Mesenchymal stem cell (in vitro differentiated cells and primary cell): ENCODE measurements around the gene CLOCK.

ENCODE experiments used
- DNase-seq: peaks from one replicate; pipeline ENCODE4 v3.0.0-alpha.2; 2013
- H2AFZ ChIP-seq: one replicate; pipeline ENCODE4 v1.6.1; 2013; ENCODE audit warnings: low read depth, mild to moderate bottlenecking, control low read depth, inconsistent platforms, low read length, moderate library complexity
- H2AK5ac ChIP-seq: 2 replicates; pipeline ENCODE4 v1.6.1; 2013; ENCODE audit warnings: low read length, moderate library complexity, mild to moderate bottlenecking, inconsistent platforms; ENCODE audit not compliant: severe bottlenecking
- H2BK120ac ChIP-seq: one replicate; pipeline ENCODE4 v1.6.1; 2013; ENCODE audit warnings: low read depth, mild to moderate bottlenecking, inconsistent platforms, low read length, moderate library complexity
- H2BK12ac ChIP-seq, 2 experiments: one replicate each; pipeline ENCODE4 v1.6.1; 2013; ENCODE audit warnings: inconsistent platforms in 2 of 2, low read length in 2 of 2, mild to moderate bottlenecking in 2 of 2, moderate library complexity in 2 of 2, control low read depth in 1 of 2
- H2BK15ac ChIP-seq: one replicate; pipeline ENCODE4 v1.6.1; 2013; ENCODE audit warnings: mild to moderate bottlenecking, low read depth, inconsistent platforms; ENCODE audit not compliant: poor library complexity, severe bottlenecking
- H2BK5ac ChIP-seq: 2 replicates; pipeline ENCODE4 v1.6.1; 2013; ENCODE audit warnings: low read depth, mild to moderate bottlenecking, low read length, control low read depth, inconsistent platforms; ENCODE audit not compliant: poor library complexity, severe bottlenecking
- H3K14ac ChIP-seq, 2 experiments: one replicate each; pipeline ENCODE4 v1.6.1; 2013; ENCODE audit warnings: inconsistent platforms in 2 of 2, low read length in 2 of 2, control low read depth in 1 of 2, mild to moderate bottlenecking in 1 of 2, moderate library complexity in 1 of 2
- H3K18ac ChIP-seq, 2 experiments: one replicate each; pipeline ENCODE4 v1.6.1; 2013; ENCODE audit warnings: inconsistent platforms in 2 of 2, low read length in 2 of 2, control low read depth in 1 of 2, low read depth in 1 of 2, mild to moderate bottlenecking in 1 of 2
- H3K23ac ChIP-seq, 2 experiments: one replicate each; pipeline ENCODE4 v1.6.1; 2013; ENCODE audit warnings: inconsistent platforms in 2 of 2, low read length in 2 of 2, mild to moderate bottlenecking in 2 of 2, moderate library complexity in 2 of 2, control low read depth in 1 of 2
- H3K27ac ChIP-seq: 2 replicates; pipeline ENCODE4 v1.5.1; 2013; ENCODE audit warnings: mild to moderate bottlenecking, moderate library complexity, low read length, control low read depth, inconsistent platforms; ENCODE audit not compliant: poor library complexity, severe bottlenecking
- H3K27me3 ChIP-seq, 2 experiments: 2 replicates each; pipeline versions ENCODE4 v1.6.1 to v1.7.0; 2013; ENCODE audit warnings: low read length in 2 of 2, mild to moderate bottlenecking in 2 of 2, moderate library complexity in 2 of 2, control low read depth in 1 of 2, inconsistent platforms in 1 of 2; ENCODE audit not compliant: control insufficient read depth in 1 of 2, insufficient read depth in 1 of 2
- H3K36me3 ChIP-seq, 2 experiments: 2 replicates each; pipeline versions ENCODE4 v1.6.1 to v1.7.0; 2013; ENCODE audit warnings: low read length in 2 of 2, control low read depth in 1 of 2, inconsistent platforms in 1 of 2, low read depth in 1 of 2, mild to moderate bottlenecking in 1 of 2; ENCODE audit not compliant: insufficient read depth in 2 of 2, control insufficient read depth in 1 of 2
- H3K4ac ChIP-seq, 2 experiments: one replicate each; pipeline ENCODE4 v1.6.1; 2013; ENCODE audit warnings: inconsistent platforms in 2 of 2, low read length in 2 of 2, mild to moderate bottlenecking in 2 of 2, moderate library complexity in 2 of 2, control low read depth in 1 of 2, low read depth in 1 of 2
- H3K4me1 ChIP-seq: 2 replicates; pipeline ENCODE4 v1.6.1; 2013; ENCODE audit warnings: low read depth, low read length, control low read depth; ENCODE audit not compliant: control insufficient read depth, insufficient read depth
- H3K4me2 ChIP-seq: 2 replicates; pipeline ENCODE4 v1.6.1; 2013; ENCODE audit warnings: low read length, mild to moderate bottlenecking, inconsistent platforms; ENCODE audit not compliant: poor library complexity, severe bottlenecking
- H3K4me3 ChIP-seq, 2 experiments: 2 replicates each; pipeline versions ENCODE4 v1.5.1 to v1.7.0; 2013; ENCODE audit warnings: low read length in 2 of 2, mild to moderate bottlenecking in 2 of 2, control low read depth in 1 of 2, low read depth in 1 of 2; ENCODE audit not compliant: insufficient read depth in 1 of 2
- H3K79me1 ChIP-seq: replicated peaks from 2 replicates; pipeline ENCODE4 v1.6.1; 2013; ENCODE audit warnings: mild to moderate bottlenecking, control low read depth, low read length, inconsistent platforms; ENCODE audit not compliant: poor library complexity, severe bottlenecking
- H3K9ac ChIP-seq: 2 replicates; pipeline ENCODE4 v1.7.0; 2013; ENCODE audit warnings: mild to moderate bottlenecking, low read length, moderate library complexity
- H3K9me3 ChIP-seq: 2 replicates; pipeline ENCODE4 v1.7.0; 2013; ENCODE audit warnings: mild to moderate bottlenecking, low read length; ENCODE audit not compliant: control insufficient read depth
- H4K8ac ChIP-seq: one replicate; pipeline ENCODE4 v1.6.1; 2013; ENCODE audit warnings: inconsistent platforms, mild to moderate bottlenecking, low read length, moderate library complexity
- H4K91ac ChIP-seq: one replicate; pipeline ENCODE4 v1.6.1; 2013; ENCODE audit warnings: mild to moderate bottlenecking, low read length, inconsistent platforms
- WGBS: methylation state at CpG from one replicate; pipeline ENCODE4 v1.1.7; 2013; ENCODE audit warnings: mixed read lengths; 5-methylcytosine and 5-hydroxymethylcytosine counted together

Gene CLOCK

GRCh38 chr4:55547466-55547770, 709 bp upstream of the CLOCK start:
- no peak overlapping the region for H2AK5ac ChIP-seq
- H3K4me3 ChIP-seq, result peak overlapping the region; percentile 80 to 94
- DNase-seq, result no peak
- peak overlapping the region; percentile 88 for H3K27ac ChIP-seq
- peak overlapping the region; percentile 84 for H3K4me2 ChIP-seq
- H2BK15ac ChIP-seq, result peak overlapping the region; percentile 60
- WGBS, result 6% methylated on average over 10 of the region's 10 CpGs
- H3K79me1 ChIP-seq, result peaks cover 2% of the 10 kb centered on the region
- no peaks in the 10 kb centered on the region for H3K36me3 ChIP-seq
- H4K91ac ChIP-seq, result no peak overlapping the region
- peak overlapping the region; percentile 19 for H2BK120ac ChIP-seq
- H3K9me3 ChIP-seq, result no peaks in the 10 kb centered on the region
- H4K8ac ChIP-seq, result no peak overlapping the region
- no peak overlapping the region for H2BK12ac ChIP-seq
- H3K4me1 ChIP-seq, result no peaks in the 10 kb centered on the region
- no peak overlapping the region for H3K23ac ChIP-seq
- peak overlapping the region; percentile 67 for H2AFZ ChIP-seq
- H3K27me3 ChIP-seq, result no peaks in the 10 kb centered on the region
- peak overlapping the region; percentile 93 for H2BK5ac ChIP-seq
- peak overlapping the region; percentile 46 to 82 for H3K18ac ChIP-seq
- H3K14ac ChIP-seq, result no peak overlapping the region
- H3K4ac ChIP-seq, result peak overlapping the region; percentile 32 to 57
- peak overlapping the region; percentile 83 for H3K9ac ChIP-seq

- Histone ChIP-seq H2BK5ac (peak overlapping the region; percentile 93), H4K91ac (peak overlapping the region; percentile 87), H2AFZ (no peak overlapping the region), H3K36me3 (no peaks in the 10 kb centered on the region), H3K79me1 (peaks cover 2% of the 10 kb centered on the region), H2BK120ac (peak overlapping the region; percentile 85), H3K9ac (peak overlapping the region; percentile 83), H3K23ac (no peak overlapping the region), H2AK5ac (no peak overlapping the region), H3K4me2 (peak overlapping the region; percentile 84), H3K9me3 (no peaks in the 10 kb centered on the region), H3K27me3 (no peaks in the 10 kb centered on the region), H2BK15ac (peak overlapping the region; percentile 90), H3K18ac (peak overlapping the region; percentile 89 to 92), H3K4me3 (peak overlapping the region; percentile 80 to 94), H3K27ac (peak overlapping the region; percentile 88), H3K4ac (peak overlapping the region; percentile 64 to 89), H3K14ac (peak overlapping the region in 1 of 2 experiments; percentile 39), H2BK12ac (peak overlapping the region in 1 of 2 experiments; percentile 47), H4K8ac (peak overlapping the region; percentile 52), H3K4me1 (no peaks in the 10 kb centered on the region)
- WGBS, result 0% methylated on average over 13 of the region's 16 CpGs
- DNase-seq, result no peak
These were observed 278 bp downstream of the CLOCK start for GRCh38 chr4:55546506-55546755.

GRCh38 chr4:55545641-55546505, 836 bp downstream of the CLOCK start:
- H3K36me3 ChIP-seq, result no peaks in the 10 kb centered on the region
- H3K27me3 ChIP-seq, result no peaks in the 10 kb centered on the region
- H3K4me3 ChIP-seq, result peak overlapping the region; percentile 80 to 94
- H3K4me2 ChIP-seq, result peak overlapping the region; percentile 51
- peak overlapping the region; percentile 83 for H4K91ac ChIP-seq
- no peaks in the 10 kb centered on the region for H3K9me3 ChIP-seq
- peak overlapping the region; percentile 90 for H2BK15ac ChIP-seq
- H2AFZ ChIP-seq, result no peak overlapping the region
- H3K14ac ChIP-seq, result no peak overlapping the region
- WGBS, result under 1% methylated on average over 67 of the region's 87 CpGs
- peak; percentile 83 for DNase-seq
- H3K79me1 ChIP-seq, result peaks cover 2% of the 10 kb centered on the region
- peak overlapping the region in 1 of 2 experiments; percentile 83 for H3K23ac ChIP-seq
- H2AK5ac ChIP-seq, result no peak overlapping the region
- peak overlapping the region; percentile 89 to 92 for H3K18ac ChIP-seq
- peak overlapping the region; percentile 88 for H3K27ac ChIP-seq
- H3K4ac ChIP-seq, result peak overlapping the region in 1 of 2 experiments; percentile 41
- H3K9ac ChIP-seq, result peak overlapping the region; percentile 92
- peak overlapping the region in 1 of 2 experiments; percentile 47 for H2BK12ac ChIP-seq
- H2BK5ac ChIP-seq, result peak overlapping the region; percentile 79
- H3K4me1 ChIP-seq, result no peaks in the 10 kb centered on the region
- H2BK120ac ChIP-seq, result peak overlapping the region; percentile 85
- peak overlapping the region; percentile 2 for H4K8ac ChIP-seq

- H3K4me1 ChIP-seq, result peaks cover 2% of the 10 kb centered on the region
- peak overlapping the region; percentile 75 for H3K27ac ChIP-seq
- H3K4me3 ChIP-seq, result peak overlapping the region in 1 of 2 experiments; percentile 94
- H2AFZ ChIP-seq, result no peak overlapping the region
- H2BK120ac ChIP-seq, result no peak overlapping the region
- no peak overlapping the region for H3K23ac ChIP-seq
- no peak overlapping the region for H3K4ac ChIP-seq
- no peak overlapping the region for H2BK5ac ChIP-seq
- H3K14ac ChIP-seq, result no peak overlapping the region
- no peak overlapping the region for H4K8ac ChIP-seq
- H3K79me1 ChIP-seq, result peaks cover 5% of the 10 kb centered on the region
- H3K4me2 ChIP-seq, result peak overlapping the region; percentile 51
- no peak overlapping the region for H2BK12ac ChIP-seq
- H3K9ac ChIP-seq, result peak overlapping the region; percentile 92
- no peaks in the 10 kb centered on the region for H3K9me3 ChIP-seq
- peak; percentile 47 for DNase-seq
- H3K18ac ChIP-seq, result no peak overlapping the region
- 2% methylated on average over 2 of the region's 6 CpGs for WGBS
- no peaks in the 10 kb centered on the region for H3K27me3 ChIP-seq
- H2BK15ac ChIP-seq, result no peak overlapping the region
- H3K36me3 ChIP-seq, result peaks cover 0 to 3% of the 10 kb centered on the region in 2 experiments
- no peak overlapping the region for H2AK5ac ChIP-seq
- H4K91ac ChIP-seq, result no peak overlapping the region
These were observed 1.6 kb downstream of the CLOCK start for GRCh38 chr4:55545151-55545550.
